CD4-positive, alpha-beta memory T cell (primary cell): ENCODE data around the gene RGS7. TPM values are rescaled to one million over a fixed set of nuclear protein-coding genes. Genes with fewer than 3 reads are reported as not detected.
"Not testable (repeated sequence)": the region's sequence is repeated elsewhere in the genome, so short reads cannot be mapped to it uniquely, and the experiment has no call there.

Experiments
- CTCF ChIA-PET: fragments of 350-600 bp; sonication (Branson Sonifier 250); formaldehyde crosslinking; loops from one replicate; lab custom pipeline; 2021; ENCODE audit warnings: inconsistent platforms; ENCODE audit not compliant: partially characterized antibody; lab: Charles Lee
- POLR2A ChIA-PET: fragments of 350-600 bp; sonication (Branson Sonifier 250); formaldehyde crosslinking; loops from one replicate; lab custom pipeline; 2021; ENCODE audit not compliant: partially characterized antibody; lab: Charles Lee
- DNase-seq, 5 donors: peaks; one replicate each; pipeline versions ENCODE4 v3.0.0 to v3.0.0-alpha.2; 2020 to 2022; ENCODE audit warnings: mixed read lengths in 1 of 5
- H3K27ac ChIP-seq: one replicate; pipeline ENCODE4 v1.7.0; 2013; ENCODE audit warnings: low read depth, low read length
- H3K27me3 ChIP-seq: 2 replicates; pipeline ENCODE4 v1.7.0; 2013; ENCODE audit warnings: mild to moderate bottlenecking, low read length, moderate library complexity; ENCODE audit not compliant: insufficient read depth
- H3K36me3 ChIP-seq: 2 replicates; pipeline ENCODE4 v1.7.0; 2013; ENCODE audit warnings: mild to moderate bottlenecking, low read length, moderate library complexity; ENCODE audit not compliant: insufficient read depth
- H3K4me1 ChIP-seq: 2 replicates; pipeline ENCODE4 v1.7.0; 2013; ENCODE audit warnings: mild to moderate bottlenecking, low read length, moderate library complexity; ENCODE audit not compliant: insufficient read depth
- H3K4me3 ChIP-seq, 2 donors: one replicate each; pipeline ENCODE4 v1.7.0; 2013; ENCODE audit warnings: low read length in 2 of 2, mild to moderate bottlenecking in 1 of 2
- H3K9me3 ChIP-seq, 2 donors: one replicate each; pipeline ENCODE4 v1.7.0; 2013; ENCODE audit warnings: low read length in 2 of 2, control low read depth in 1 of 2; ENCODE audit not compliant: control insufficient read depth in 1 of 2
- H3K27ac Mint-ChIP-seq, 7 donors: one replicate each; pipeline ENCODE4 v1.8.0; 2020 to 2021; ENCODE audit warnings: mixed read lengths in 7 of 7, mild to moderate bottlenecking in 6 of 7, inconsistent platforms in 3 of 7, moderate library complexity in 3 of 7
- H3K27me3 Mint-ChIP-seq, 2 donors: one replicate each; pipeline ENCODE4 v1.8.0; 2020 to 2021; ENCODE audit warnings: mixed read lengths in 2 of 2
- H3K36me3 Mint-ChIP-seq, 2 donors: one replicate each; pipeline ENCODE4 v1.8.0; 2020 to 2021; ENCODE audit warnings: mixed read lengths in 2 of 2, inconsistent platforms in 1 of 2, mild to moderate bottlenecking in 1 of 2
- H3K4me1 Mint-ChIP-seq, 4 donors: one replicate each; pipeline ENCODE4 v1.8.0; 2020 to 2021; ENCODE audit warnings: mixed read lengths in 4 of 4, mild to moderate bottlenecking in 1 of 4
- H3K4me3 Mint-ChIP-seq, 8 donors: one replicate each; pipeline ENCODE4 v1.8.0; 2020 to 2021; ENCODE audit warnings: mixed read lengths in 8 of 8, mild to moderate bottlenecking in 7 of 8, moderate library complexity in 6 of 8, inconsistent platforms in 3 of 8
- H3K9me3 Mint-ChIP-seq, 8 donors: one replicate each; pipeline ENCODE4 v1.8.0; 2020 to 2021; ENCODE audit warnings: mixed read lengths in 8 of 8, mild to moderate bottlenecking in 5 of 8, inconsistent platforms in 3 of 8, moderate library complexity in 1 of 8
- intact Hi-C: fragments of 100-400 bp; cut with micrococcal nuclease; formaldehyde crosslinking; loops from one replicate; pipeline ENCODE4 v1.15.1; 2023
- polyA plus RNA-seq, 2 donors: library from polyadenylated mRNA; unstranded; fragments of 300-500 nt; fragmentation: Illumina TruSeq; gene quantifications; one replicate each; pipeline ENCODE4 v1.2.3, GENCODE V29; 2021
- total RNA-seq, 2 experiments: library from RNA; stranded (reverse); gene quantifications; one replicate each; pipeline ENCODE4 v1.2.3, GENCODE V29; 2021

RGS7 gene
- total and polyA plus RNA-seq, 4 experiments from 2014 or later, result not detected

DNA sequence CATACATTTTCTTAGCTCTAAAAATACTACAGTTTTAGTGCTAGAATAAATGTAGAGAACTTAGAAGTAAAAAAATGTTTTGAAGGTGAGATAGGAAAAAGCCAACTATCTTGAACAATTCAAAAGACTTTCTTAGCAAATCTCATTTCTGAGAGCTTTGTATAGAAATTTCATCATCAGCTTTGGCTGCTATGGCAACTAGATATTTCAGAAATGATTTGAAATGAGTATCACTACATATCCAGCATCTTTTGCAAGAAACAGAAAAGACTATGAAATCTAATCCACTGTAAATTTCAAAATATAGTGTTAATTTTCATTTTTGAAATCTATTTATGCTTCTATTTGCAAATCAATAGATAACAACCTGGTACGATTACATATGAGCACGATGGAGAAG lies 57.7 kb downstream of the RGS7 start:
- no peaks in the 10 kb centered on the region for H3K4me1 ChIP-seq
- Mint-ChIP-seq H3K4me1 (no peaks in the 10 kb centered on the region), H3K4me3 (no peak overlapping the region), H3K9me3 (peaks cover 4 to 22% (median 8%) of the 10 kb centered on the region in 8 donors), H3K36me3 (no peaks in the 10 kb centered on the region), H3K27me3 (no peaks in the 10 kb centered on the region), H3K27ac (no peak overlapping the region)
- ChIA-PET POLR2A (no interaction called here), CTCF (no interaction called here)
- H3K27ac ChIP-seq, result no peak overlapping the region
- intact Hi-C loops, result no loop called here
- H3K4me3 ChIP-seq, result no peak overlapping the region
- H3K9me3 ChIP-seq, result no peaks in the 10 kb centered on the region
- H3K27me3 ChIP-seq, result no peaks in the 10 kb centered on the region
- H3K36me3 ChIP-seq, result no peaks in the 10 kb centered on the region
- no peak for DNase-seq

DNA sequence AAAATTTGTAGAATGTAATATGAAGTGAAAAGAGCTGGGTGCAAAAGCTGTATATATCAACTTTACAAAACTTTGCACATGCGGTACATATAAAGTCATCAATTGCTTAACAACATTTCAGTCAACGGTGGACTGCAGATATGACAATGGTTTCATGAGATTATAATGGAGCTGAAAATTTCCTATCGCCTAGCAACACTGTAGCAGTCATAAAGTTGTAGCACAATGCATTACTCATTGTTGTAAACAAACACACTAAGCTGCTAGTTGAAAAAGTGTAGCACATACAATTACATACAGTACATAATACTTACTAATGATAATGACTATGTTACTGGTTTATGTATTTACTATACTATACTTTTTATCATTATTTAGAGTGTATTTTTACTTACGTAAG lies 64.0 kb downstream of the RGS7 start:
- ChIA-PET POLR2A (no interaction called here), CTCF (no interaction called here)
- Mint-ChIP-seq H3K36me3 (no peaks in the 10 kb centered on the region), H3K4me1 (no peaks in the 10 kb centered on the region), H3K9me3 (peaks cover 0 to 9% (median 4%) of the 10 kb centered on the region in 8 donors), H3K27me3 (no peaks in the 10 kb centered on the region), H3K4me3 (no peak overlapping the region), H3K27ac (no peak overlapping the region)
- Histone ChIP-seq H3K27ac (no peak overlapping the region), H3K27me3 (no peaks in the 10 kb centered on the region), H3K9me3 (no peaks in the 10 kb centered on the region), H3K4me3 (no peak overlapping the region), H3K36me3 (no peaks in the 10 kb centered on the region), H3K4me1 (no peaks in the 10 kb centered on the region)
- intact Hi-C loops, result no loop called here
- DNase-seq, result no peak

DNA sequence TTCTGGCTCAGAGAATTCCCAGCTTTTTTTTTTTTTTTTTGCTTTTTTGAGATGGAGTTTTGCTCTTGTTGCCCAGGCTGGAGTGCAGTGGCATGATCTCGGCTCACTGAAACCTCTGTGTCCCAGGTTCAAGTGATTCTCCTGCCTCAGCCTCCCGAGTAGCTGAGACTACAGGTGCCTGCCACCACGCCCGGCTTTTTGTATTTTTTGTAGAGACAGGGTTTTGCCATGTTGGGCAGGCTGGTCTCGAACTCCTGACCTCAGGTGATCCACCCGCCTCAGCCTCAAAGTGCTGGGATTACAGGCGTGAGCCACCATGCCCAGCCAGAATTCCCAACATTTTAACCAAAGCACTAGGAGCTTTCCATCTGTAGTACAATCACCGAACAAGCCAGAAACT lies 65.5 kb downstream of the RGS7 start:
- H3K36me3 ChIP-seq, H3K27ac Mint-ChIP-seq, intact Hi-C loops, DNase-seq, H3K4me1 ChIP-seq, H3K27me3 Mint-ChIP-seq, CTCF ChIA-PET, H3K36me3 Mint-ChIP-seq, H3K4me1 Mint-ChIP-seq, H3K4me3 Mint-ChIP-seq, H3K9me3 ChIP-seq, H3K4me3 ChIP-seq, POLR2A ChIA-PET, H3K27ac ChIP-seq, H3K27me3 ChIP-seq: not testable (repeated sequence)
- H3K9me3 Mint-ChIP-seq, result peaks cover 1 to 16% (median 5%) of the 10 kb centered on the region in 8 donors

DNA sequence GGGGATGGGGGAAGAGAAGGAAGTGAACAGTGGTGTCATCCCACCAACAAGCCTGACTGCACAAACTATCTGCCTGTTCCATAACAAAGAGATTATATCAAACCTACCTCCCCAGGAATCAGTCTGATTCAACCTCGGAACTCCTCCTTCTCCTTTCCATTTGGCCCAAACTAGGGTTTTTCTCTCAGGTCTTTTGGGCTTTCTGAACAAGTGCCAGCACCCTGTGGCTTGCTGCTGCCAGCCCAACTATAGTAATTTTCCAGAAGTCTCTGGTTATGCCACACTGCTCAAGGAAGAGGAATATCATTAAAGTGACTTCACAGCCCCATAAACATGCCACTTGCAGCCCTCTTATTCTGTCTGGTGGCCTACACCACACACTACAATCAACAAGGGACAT lies 70.5 kb downstream of the RGS7 start:
- H3K27me3 Mint-ChIP-seq, result no peaks in the 10 kb centered on the region
- Histone ChIP-seq H3K27me3 (no peaks in the 10 kb centered on the region), H3K4me3 (no peak overlapping the region), H3K9me3 (no peaks in the 10 kb centered on the region), H3K4me1 (no peaks in the 10 kb centered on the region), H3K27ac (no peak overlapping the region), H3K36me3 (no peaks in the 10 kb centered on the region)
- DNase-seq, result no peak
- intact Hi-C loops, result no loop called here
- H3K9me3 Mint-ChIP-seq, result peaks cover 6 to 40% (median 25%) of the 10 kb centered on the region in 8 donors
- no peak overlapping the region for H3K27ac Mint-ChIP-seq
- H3K36me3 Mint-ChIP-seq, result no peaks in the 10 kb centered on the region
- POLR2A ChIA-PET, result no interaction called here
- no peaks in the 10 kb centered on the region for H3K4me1 Mint-ChIP-seq
- H3K4me3 Mint-ChIP-seq, result no peak overlapping the region
- CTCF ChIA-PET, result no interaction called here

DNA sequence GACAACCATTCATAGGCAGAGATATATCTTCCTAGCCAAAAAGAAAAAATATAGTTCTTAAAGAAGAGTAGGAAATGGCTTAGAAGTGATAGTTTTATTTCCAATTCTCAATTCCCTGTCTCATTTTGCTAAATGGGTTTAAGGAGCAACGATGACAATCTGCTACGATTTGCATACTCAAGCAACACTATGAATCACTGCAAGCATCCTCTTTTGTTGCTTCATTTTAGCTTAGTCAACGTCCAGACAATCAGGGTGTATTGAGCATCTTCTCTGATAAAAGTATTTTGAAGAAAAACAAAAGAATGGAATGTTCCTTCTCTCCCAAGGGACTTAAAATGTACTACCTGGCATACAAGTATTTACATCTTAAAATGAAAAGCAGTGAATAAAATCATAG lies 80.6 kb downstream of the RGS7 start:
- intact Hi-C loops, result no loop called here

DNA sequence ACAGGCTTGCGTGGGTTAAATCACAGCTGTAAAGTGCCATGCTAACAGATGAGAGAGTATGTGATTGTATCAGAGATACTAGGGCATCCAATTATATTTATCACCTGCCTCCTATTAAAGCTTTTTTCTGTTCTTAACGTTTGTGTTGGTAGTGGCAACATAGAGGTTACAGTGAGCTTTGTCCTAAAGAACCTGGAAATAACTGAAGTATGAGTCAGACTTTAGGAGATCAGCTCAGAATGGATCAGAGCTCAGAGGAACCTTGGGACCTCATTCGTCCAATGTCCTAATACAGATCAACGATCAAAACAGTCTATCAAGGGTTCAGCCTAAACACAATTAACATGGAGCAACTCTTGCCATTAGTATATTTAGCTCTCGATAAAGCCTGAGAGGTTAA lies 81.0 kb downstream of the RGS7 start:
- H3K4me3 ChIP-seq, result no peak overlapping the region
- H3K27me3 ChIP-seq, result no peaks in the 10 kb centered on the region
- ChIA-PET POLR2A (no interaction called here), CTCF (interaction anchor here (1.3 kb wide), 1 partner anchor 13 kb away, joined by 3 read pairs; no protein-coding TSS in a partner anchor)
- Mint-ChIP-seq H3K4me1 (no peaks in the 10 kb centered on the region), H3K36me3 (no peaks in the 10 kb centered on the region), H3K27ac (no peak overlapping the region), H3K27me3 (no peaks in the 10 kb centered on the region), H3K9me3 (peaks cover 0 to 37% (median 24%) of the 10 kb centered on the region in 8 donors), H3K4me3 (no peak overlapping the region)
- no peaks in the 10 kb centered on the region for H3K36me3 ChIP-seq
- no peak for DNase-seq
- H3K4me1 ChIP-seq, result no peaks in the 10 kb centered on the region
- no peaks in the 10 kb centered on the region for H3K9me3 ChIP-seq
- H3K27ac ChIP-seq, result no peak overlapping the region
- intact Hi-C loops, result no loop called here

More for the DNA sequence above, 80.6 kb downstream of the RGS7 start:
- H3K4me1 ChIP-seq, result no peaks in the 10 kb centered on the region
- ChIA-PET POLR2A (no interaction called here), CTCF (interaction anchor here (1.3 kb wide), 1 partner anchor 13 kb away, joined by 3 read pairs; no protein-coding TSS in a partner anchor)
- Mint-ChIP-seq H3K36me3 (no peaks in the 10 kb centered on the region), H3K4me3 (no peak overlapping the region), H3K4me1 (no peaks in the 10 kb centered on the region), H3K27me3 (no peaks in the 10 kb centered on the region), H3K9me3 (peaks cover 0 to 37% (median 22%) of the 10 kb centered on the region in 8 donors), H3K27ac (no peak overlapping the region)
- no peak overlapping the region for H3K4me3 ChIP-seq
- no peaks in the 10 kb centered on the region for H3K27me3 ChIP-seq
- H3K36me3 ChIP-seq, result no peaks in the 10 kb centered on the region
- DNase-seq, result no peak
- no peaks in the 10 kb centered on the region for H3K9me3 ChIP-seq
- no peak overlapping the region for H3K27ac ChIP-seq

DNA sequence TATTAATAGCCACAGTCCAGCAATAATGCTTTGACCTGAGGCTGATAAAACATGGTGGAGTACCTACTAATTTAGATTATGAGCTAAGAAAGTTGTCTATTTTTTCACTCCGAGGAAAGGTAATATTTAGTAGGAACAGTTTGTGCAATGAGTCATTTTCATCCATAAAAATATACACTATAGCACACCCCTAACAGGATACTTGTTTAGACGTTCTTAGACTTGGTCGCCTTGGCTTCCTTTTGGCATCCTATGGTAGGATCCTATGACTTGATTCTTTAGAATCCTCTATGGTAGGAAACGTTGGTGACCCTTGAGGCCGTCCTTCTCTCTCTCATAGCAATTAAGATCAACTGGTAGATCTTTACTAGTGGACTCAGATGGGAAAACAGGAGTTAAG lies 81.8 kb downstream of the RGS7 start:
- no peaks in the 10 kb centered on the region for H3K27me3 ChIP-seq
- Mint-ChIP-seq H3K27ac (no peak overlapping the region), H3K4me1 (no peaks in the 10 kb centered on the region), H3K36me3 (no peaks in the 10 kb centered on the region), H3K4me3 (no peak overlapping the region), H3K27me3 (no peaks in the 10 kb centered on the region), H3K9me3 (peaks cover 0 to 37% (median 24%) of the 10 kb centered on the region in 8 donors)
- intact Hi-C loops, result no loop called here
- H3K4me3 ChIP-seq, result no peak overlapping the region
- POLR2A ChIA-PET, result no interaction called here
- H3K9me3 ChIP-seq, result no peaks in the 10 kb centered on the region
- no peaks in the 10 kb centered on the region for H3K4me1 ChIP-seq
- CTCF ChIA-PET, result interaction anchor here (1.3 kb wide), 1 partner anchor 12 kb away, joined by 3 read pairs; no protein-coding TSS in a partner anchor
- DNase-seq, result no peak
- H3K27ac ChIP-seq, result no peak overlapping the region
- no peaks in the 10 kb centered on the region for H3K36me3 ChIP-seq

DNA sequence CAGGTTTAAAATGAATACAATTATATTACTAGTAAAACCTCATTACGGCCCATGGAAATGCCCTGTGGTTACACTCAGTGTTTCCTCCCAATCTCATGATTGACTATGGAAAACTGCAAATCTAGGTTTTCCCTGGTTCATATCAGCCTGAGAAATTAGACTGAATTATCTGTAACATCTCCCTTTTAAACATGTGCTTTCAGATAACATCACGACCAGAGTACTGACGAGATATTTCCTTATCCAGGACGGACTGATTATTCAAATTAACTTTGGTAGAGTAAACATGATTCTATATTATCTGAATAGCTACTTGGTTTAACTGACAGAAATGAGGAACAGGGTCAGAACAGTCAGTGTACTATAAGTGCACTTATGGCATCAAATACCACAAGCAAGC lies 82.3 kb downstream of the RGS7 start:
- no peaks in the 10 kb centered on the region for H3K27me3 ChIP-seq
- H3K4me1 ChIP-seq, result no peaks in the 10 kb centered on the region
- Mint-ChIP-seq H3K27ac (no peak overlapping the region), H3K4me1 (no peaks in the 10 kb centered on the region), H3K27me3 (no peaks in the 10 kb centered on the region), H3K9me3 (peaks cover 0 to 41% (median 24%) of the 10 kb centered on the region in 8 donors), H3K4me3 (no peak overlapping the region), H3K36me3 (no peaks in the 10 kb centered on the region)
- intact Hi-C loops, result no loop called here
- H3K36me3 ChIP-seq, result no peaks in the 10 kb centered on the region
- no peak for DNase-seq
- ChIA-PET CTCF (no interaction called here), POLR2A (no interaction called here)
- no peak overlapping the region for H3K27ac ChIP-seq
- no peaks in the 10 kb centered on the region for H3K9me3 ChIP-seq
- H3K4me3 ChIP-seq, result no peak overlapping the region
